Islet of Langerhans (tissue), 1 donor: ENCODE results near the gene RELL2.

Experiments
- FAIRE-seq: peaks from one replicate; lab custom pipeline; 2011; peaks lifted over from hg19 to GRCh38; lab: Jason Lieb, UNC

Gene RELL2

GRCh38 chr5:141649972-141650371 is 13.2 kb downstream of the RELL2 start:
- no peak for FAIRE-seq

DNA sequence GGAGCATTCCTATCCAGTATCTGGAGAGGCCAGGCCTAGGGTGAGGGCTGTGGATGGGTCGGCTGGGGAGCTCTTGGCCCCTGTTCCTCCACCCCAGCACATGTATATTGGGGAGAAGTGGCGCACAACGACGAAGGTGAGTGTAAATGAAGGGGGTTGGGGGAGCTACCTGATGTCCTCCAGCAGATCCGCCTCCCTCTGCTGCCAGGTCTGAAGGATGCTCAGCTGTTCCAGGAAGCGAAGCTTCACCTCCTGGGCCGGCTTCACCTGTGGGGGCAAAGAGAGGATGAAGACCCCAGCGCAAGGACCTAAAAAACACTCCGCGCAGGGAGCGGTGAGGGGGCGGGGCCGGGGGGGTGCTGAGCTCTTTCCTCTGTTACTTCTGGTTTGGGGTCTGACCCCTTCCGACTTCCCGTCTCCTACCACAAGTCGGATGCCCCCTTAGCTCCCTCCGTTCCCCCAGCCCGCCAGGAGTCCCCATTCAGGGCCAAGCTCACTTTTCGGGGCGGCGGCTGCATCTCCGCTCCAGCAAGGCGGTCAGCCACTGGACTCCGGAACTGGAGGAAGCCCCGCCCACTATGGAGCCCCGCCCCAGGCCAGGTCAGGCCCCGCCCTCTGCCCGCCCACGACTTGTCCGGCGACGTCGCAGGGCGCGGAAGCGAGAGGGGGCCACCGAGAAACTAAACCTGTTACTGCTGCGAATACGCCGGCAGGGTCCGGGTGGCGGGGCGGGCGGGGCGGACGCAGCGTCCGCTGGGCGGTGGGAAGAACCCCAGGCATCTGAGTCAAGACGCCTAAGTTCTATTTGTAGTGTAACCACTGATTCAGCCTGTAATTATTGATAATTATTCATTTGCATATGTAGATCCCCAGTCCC is 14.3 kb downstream of the RELL2 start, which contains the start of gene FCHSD1:
FCHSD1 (minus strand) TSS at position 568 of the 877 bp plus-strand sequence; CDS start at position 518, 50 bp downstream.
- no peak for FAIRE-seq

DNA sequence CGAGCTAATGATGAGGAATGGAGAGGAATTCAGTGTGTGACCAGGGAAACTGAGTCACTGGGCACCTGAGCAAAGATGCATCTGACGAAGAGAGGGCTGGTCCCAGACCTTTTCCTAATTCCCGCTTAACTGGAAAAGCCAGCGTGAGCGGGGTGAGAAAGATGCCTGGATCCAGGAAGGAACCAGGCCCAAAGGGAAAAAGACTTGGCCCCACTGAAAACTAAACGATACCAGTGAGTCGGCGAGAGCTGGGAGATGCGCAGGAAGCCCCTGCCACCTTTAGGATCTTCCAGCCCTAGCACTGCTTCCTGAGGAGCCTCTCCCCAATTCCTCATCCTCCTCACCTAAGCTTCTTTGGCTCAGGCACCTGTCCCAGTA is 14.9 kb downstream of the RELL2 start:
- FAIRE-seq, result no peak

DNA sequence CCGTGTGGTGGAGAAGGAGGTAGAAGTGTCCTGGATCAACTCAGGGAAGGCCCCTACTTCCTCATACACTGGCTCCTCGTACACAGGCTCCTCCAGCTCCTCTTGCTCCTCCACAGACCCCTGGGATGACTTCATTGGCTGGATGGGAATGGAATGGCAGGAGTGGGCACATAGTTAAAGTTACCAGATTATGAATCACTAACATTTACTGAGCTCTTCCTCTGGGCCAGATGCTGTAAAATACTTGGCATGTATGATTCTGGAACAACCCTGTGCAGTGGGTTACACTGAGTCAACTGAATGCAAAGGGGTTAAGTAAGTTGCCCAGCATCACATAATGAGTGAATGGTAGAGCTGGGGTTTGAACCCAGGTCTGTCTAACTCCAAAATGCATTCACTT is 17.5 kb downstream of the RELL2 start:
- FAIRE-seq, result no peak

DNA sequence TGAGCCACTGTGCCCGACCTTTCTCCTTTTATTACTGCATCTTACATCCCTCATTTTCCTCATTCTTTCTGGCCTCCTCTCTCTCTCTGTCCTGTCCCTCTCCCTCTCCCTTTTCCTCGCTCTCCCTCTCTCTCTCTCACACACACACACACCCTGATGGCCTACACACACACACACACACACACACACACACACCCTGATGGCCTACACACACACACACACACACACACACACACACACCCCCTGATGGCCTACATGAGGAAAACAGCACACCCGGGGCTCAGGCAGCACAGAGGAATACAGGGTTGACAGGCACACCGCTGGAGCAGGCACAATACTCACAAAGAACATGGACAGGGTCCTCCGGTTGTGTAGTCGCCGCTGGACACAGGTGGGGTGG is 18.2 kb downstream of the RELL2 start:
- FAIRE-seq, result no peak

DNA sequence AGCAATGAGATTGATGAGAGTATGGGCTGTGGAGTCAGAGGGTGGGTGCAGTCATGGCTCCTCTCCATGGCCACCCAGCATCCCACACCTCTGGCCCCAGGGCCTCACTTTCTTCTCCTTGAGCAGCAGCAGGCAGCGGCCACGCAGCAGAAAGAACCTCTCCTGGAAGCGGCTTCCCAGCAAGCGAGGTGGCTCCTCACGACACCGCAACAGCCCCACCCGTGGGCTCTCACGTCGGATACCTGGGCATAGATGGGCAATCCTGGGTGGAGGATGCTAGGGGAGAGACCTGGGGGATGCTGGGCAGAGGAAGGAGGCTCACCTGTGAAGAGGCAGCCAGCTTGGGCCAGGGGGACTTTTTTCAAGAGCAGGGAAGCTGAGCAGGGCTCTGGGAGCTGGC is 19.6 kb downstream of the RELL2 start:
- no peak for FAIRE-seq

- FAIRE-seq, result no peak
Measured at GRCh38 chr5:141657404-141657803, 20.6 kb downstream of the RELL2 start.

- no peak for FAIRE-seq
Measured at GRCh38 chr5:141657937-141658545, 21.2 kb downstream of the RELL2 start.

- no peak for FAIRE-seq
Measured at GRCh38 chr5:141662028-141662427, 25.2 kb downstream of the RELL2 start.

GRCh38 chr5:141663506-141663905 is 26.7 kb downstream of the RELL2 start:
- FAIRE-seq, result no peak

- no peak for FAIRE-seq
Measured at GRCh38 chr5:141664733-141665461, 28.1 kb downstream of the RELL2 start.

GRCh38 chr5:141665995-141666940 is 29.5 kb downstream of the RELL2 start:
- no peak for FAIRE-seq

- FAIRE-seq, result no peak
Measured at GRCh38 chr5:141668601-141669265, 31.9 kb downstream of the RELL2 start.

- FAIRE-seq, result no peak
Measured at GRCh38 chr5:141669520-141669919, 32.7 kb downstream of the RELL2 start.

DNA sequence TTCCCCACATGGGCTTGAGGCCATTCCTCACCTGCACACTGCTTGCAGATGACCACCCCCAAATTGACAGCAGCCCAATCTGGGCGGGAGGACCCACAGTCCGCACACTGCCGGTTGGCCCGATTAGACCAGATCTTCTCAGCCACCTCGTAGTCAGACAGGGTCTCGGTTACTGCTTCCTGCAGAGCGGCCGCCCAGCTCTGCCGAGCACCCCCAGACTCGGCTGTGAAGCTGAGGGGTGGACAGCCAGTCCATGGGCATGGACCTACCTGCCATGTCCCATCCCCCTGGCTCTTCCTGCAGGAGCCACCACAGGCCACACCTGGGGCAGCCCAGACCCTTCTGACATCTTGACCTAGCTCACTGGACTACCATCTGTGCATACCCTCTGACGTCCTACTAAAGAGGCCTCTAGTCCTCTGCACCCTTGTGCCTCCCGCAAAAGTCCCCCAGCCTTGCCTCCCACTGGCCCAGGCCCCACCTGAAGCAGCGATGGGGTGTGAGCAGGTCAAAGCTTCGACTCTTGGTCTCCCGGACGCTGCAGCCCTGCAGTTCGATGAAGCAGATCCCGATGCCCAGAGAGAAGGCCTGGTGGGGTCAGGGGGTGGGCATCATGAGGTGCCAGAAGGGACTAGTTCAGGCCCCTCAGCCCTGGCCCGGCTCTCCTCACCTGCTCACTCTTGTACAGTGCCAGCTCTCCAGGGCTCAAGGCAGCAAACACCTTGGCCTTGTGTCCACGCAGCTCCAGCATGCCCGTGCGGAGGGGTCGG is 35.5 kb downstream of the RELL2 start:
- no peak for FAIRE-seq

GRCh38 chr5:141672841-141673813 is 36.3 kb downstream of the RELL2 start:
- no peak for FAIRE-seq

DNA sequence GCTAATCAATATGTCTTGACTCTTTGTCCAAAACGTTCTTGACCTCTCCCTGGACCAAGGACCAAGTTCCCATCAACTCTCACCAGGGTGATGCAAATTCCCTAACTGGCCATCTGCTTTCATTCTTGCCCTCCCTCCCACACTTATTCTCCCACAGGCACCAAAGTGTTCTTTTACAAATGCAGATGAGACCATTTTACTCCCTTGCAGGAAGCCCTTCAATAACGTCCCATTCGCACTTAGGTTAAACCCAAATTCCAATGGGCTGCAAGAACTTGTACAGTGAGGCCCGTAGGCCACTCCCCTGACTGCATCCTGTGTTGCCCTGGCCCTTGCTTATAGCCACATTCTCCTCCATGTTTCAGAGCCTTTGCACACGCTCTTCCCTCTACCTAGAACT is 38.0 kb downstream of the RELL2 start:
- no peak for FAIRE-seq

DNA sequence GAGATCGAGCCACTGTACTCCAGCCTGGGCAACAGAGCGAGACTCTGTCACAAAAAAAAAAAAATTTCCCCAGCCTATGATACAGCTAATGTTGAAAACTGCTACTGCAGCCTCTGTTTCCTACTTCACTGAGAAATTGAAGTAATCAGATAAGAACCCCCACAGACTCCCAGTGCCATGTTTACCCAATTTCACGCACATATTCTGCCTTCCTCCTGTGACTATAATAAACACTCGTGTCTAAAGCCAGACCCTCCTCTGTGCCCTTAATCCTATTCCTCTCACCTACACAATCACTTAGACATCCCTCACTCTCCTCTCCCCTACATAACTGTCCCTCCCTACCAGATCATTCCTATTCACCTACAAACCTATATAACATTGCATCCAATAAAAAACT is 38.9 kb downstream of the RELL2 start:
- no peak for FAIRE-seq

- FAIRE-seq, result no peak
Measured at GRCh38 chr5:141677415-141677814, 40.6 kb downstream of the RELL2 start.
